HCT116 (cell line): Measurements from ENCODE around the gene ACTL7A. TPM values are rescaled to one million over a fixed set of nuclear protein-coding genes. Genes with fewer than 3 reads are reported as not detected.

Source experiments
- ATAC-seq: fragments of 200-7000 bp; cut with Tn5 transposase; 2 replicates; pipeline ENCODE4 v1.9.1; 2020; ENCODE audit warnings: mild to moderate bottlenecking, moderate library complexity
- BruUV-seq: library from RNA; stranded (reverse); fragments of 400-500 nt; replicated peaks from 2 replicates; lab custom pipeline; 2021; lab: Mats Ljungman, UMichigan
- CTCF ChIA-PET: fragments of 300-600 bp; sonication (Branson Sonifier 250); formaldehyde crosslinking; loops from one replicate; lab custom pipeline; 2021; ENCODE audit warnings: antibody characterized with exemption; lab: Charles Lee
- POLR2A ChIA-PET: fragments of 300-600, 350-600 bp; sonication (Branson Sonifier 250); formaldehyde crosslinking; loops from one replicate; lab custom pipeline; 2021; ENCODE audit warnings: antibody characterized with exemption; lab: Charles Lee
- RAD21 ChIA-PET, 2 experiments: fragments of 300-600 bp; sonication (Branson Sonifier 250); formaldehyde crosslinking; loops; one replicate each; lab custom pipeline; 2023; ENCODE audit warnings: low total read pairs in 2 of 2; ENCODE audit not compliant: uncharacterized antibody in 2 of 2, unreplicated experiment in 2 of 2, low non-redundant PET in 1 of 2; lab: Charles Lee
- DNase-seq: peaks from one replicate; pipeline ENCODE4 v3.0.0-alpha.2; 2010; ENCODE audit warnings: low read depth, low spot score
- H2AFZ ChIP-seq: fragments of 200-600 bp; shearing (Covaris generic), sonication (generic); 2 replicates; pipeline ENCODE4 v1.6.1; 2017; ENCODE audit warnings: low read depth, mixed run types, mixed read lengths, antibody characterized with exemption, low read length; ENCODE audit not compliant: poor library complexity, severe bottlenecking
- H3K27ac ChIP-seq: 2 replicates; pipeline ENCODE4 v1.5.1; 2012; ENCODE audit warnings: low read depth, low read length
- H3K27me3 ChIP-seq: fragments of 200-600 bp; sonication (generic); 2 replicates; pipeline ENCODE4 v1.6.1; 2016; ENCODE audit warnings: mixed run types, low read length, mixed read lengths; ENCODE audit not compliant: insufficient read depth
- H3K36me3 ChIP-seq, 2 experiments: fragments of 200-500 bp in 1 of 2; fragments of 200-600 bp in 1 of 2; sonication (Bioruptor generic) in 1 of 2; sonication (generic) in 1 of 2; 2 replicates each; pipeline versions ENCODE4 v1.5.1 to v1.6.1; 2014 to 2016; ENCODE audit warnings: low read length in 2 of 2, inconsistent platforms in 1 of 2, mixed read lengths in 1 of 2, mixed run types in 1 of 2; ENCODE audit not compliant: insufficient read depth in 2 of 2, control insufficient read depth in 1 of 2
- H3K4me1 ChIP-seq, 2 experiments: fragments of 200-600 bp in 1 of 2; sonication (generic) in 1 of 2; 2 replicates each; pipeline versions ENCODE4 v1.5.1 to v1.6.1; 2012 to 2017; ENCODE audit warnings: low read length in 2 of 2, inconsistent platforms in 1 of 2, mild to moderate bottlenecking in 1 of 2, mixed read lengths in 1 of 2, mixed run types in 1 of 2, moderate library complexity in 1 of 2; ENCODE audit not compliant: insufficient read depth in 2 of 2, control insufficient read depth in 1 of 2
- H3K4me2 ChIP-seq: fragments of 200-600 bp; sonication (generic); 2 replicates; pipeline ENCODE4 v1.6.1; 2017; ENCODE audit warnings: mixed run types, low read length, mixed read lengths
- H3K4me3 ChIP-seq, 2 experiments: fragments of 200-600 bp in 1 of 2; sonication (generic) in 1 of 2; replicated peaks in 1 of 2; 2 replicates each; pipeline ENCODE4 v1.5.1; 2011 to 2016; ENCODE audit warnings: low read length in 2 of 2, control low read depth in 1 of 2, low read depth in 1 of 2, mild to moderate bottlenecking in 1 of 2, mixed read lengths in 1 of 2, mixed run types in 1 of 2
- H3K79me2 ChIP-seq: fragments of 200-600 bp; sonication (generic); 2 replicates; pipeline ENCODE4 v1.6.1; 2017; ENCODE audit warnings: mild to moderate bottlenecking, mixed run types, low read length, moderate library complexity, mixed read lengths; ENCODE audit not compliant: insufficient read depth
- H3K9ac ChIP-seq: fragments of 200-600 bp; sonication (generic); 2 replicates; pipeline ENCODE4 v1.6.1; 2016; ENCODE audit warnings: low read length, mixed read lengths
- H3K9me2 ChIP-seq: fragments of 200-600 bp; sonication (generic), shearing (Covaris generic); 2 replicates; pipeline ENCODE4 v1.6.1; 2017; ENCODE audit warnings: mixed run types, mild to moderate bottlenecking, moderate library complexity; ENCODE audit not compliant: insufficient read depth
- H3K9me3 ChIP-seq, 2 experiments: fragments of 200-500 bp in 1 of 2; fragments of 200-600 bp in 1 of 2; sonication (Bioruptor generic) in 1 of 2; sonication (generic) in 1 of 2; 2 replicates each; pipeline ENCODE4 v1.6.1; 2014 to 2017; ENCODE audit warnings: low read length in 2 of 2, mixed read lengths in 2 of 2, inconsistent platforms in 1 of 2, low read depth in 1 of 2, mild to moderate bottlenecking in 1 of 2, mixed run types in 1 of 2, moderate library complexity in 1 of 2; ENCODE audit not compliant: control insufficient read depth in 1 of 2, insufficient read depth in 1 of 2
- H4K20me1 ChIP-seq: fragments of 200-600 bp; sonication (generic), shearing (Covaris generic); 2 replicates; pipeline ENCODE4 v1.6.1; 2017; ENCODE audit warnings: mixed run types, mild to moderate bottlenecking, moderate library complexity; ENCODE audit not compliant: insufficient read depth
- CBX3 ChIP-seq: IDR thresholded peaks from 2 replicates; pipeline ENCODE4 v1.6.1; 2012; ENCODE audit warnings: low read depth
- EGR1 ChIP-seq: IDR thresholded peaks from 2 replicates; pipeline ENCODE4 v1.6.1; 2012; ENCODE audit warnings: low read depth
- EZH2 ChIP-seq: fragments of 200-600 bp; sonication (generic); IDR thresholded peaks from 2 replicates; pipeline ENCODE4 v1.6.1; 2017; ENCODE audit warnings: antibody characterized with exemption, mixed run types
- EZH2phosphoT487 ChIP-seq: fragments of 200-600 bp; IDR thresholded peaks from 2 replicates; pipeline ENCODE4 v1.6.1; 2018; ENCODE audit warnings: antibody characterized with exemption, borderline replicate concordance
- POLR2A ChIP-seq: IDR thresholded peaks from 2 replicates; pipeline ENCODE4 v1.7.0; 2011; ENCODE audit warnings: borderline replicate concordance; ENCODE audit not compliant: insufficient read depth, insufficient read length; ENCODE audit errors: extremely low read depth
- RAD21 ChIP-seq: IDR thresholded peaks from 2 replicates; pipeline ENCODE4 v1.6.1; 2012; ENCODE audit warnings: low read depth, mild to moderate bottlenecking
- ZBTB33 ChIP-seq: IDR thresholded peaks from 2 replicates; pipeline ENCODE4 v1.6.1; 2011; ENCODE audit warnings: mild to moderate bottlenecking, low read length, moderate library complexity; ENCODE audit not compliant: insufficient replicate concordance; ENCODE audit errors: extremely low read depth
- ZFX ChIP-seq: fragments of 450-650 bp; IDR thresholded peaks from 2 replicates; pipeline ENCODE4 v1.6.1; 2017
- intact Hi-C: fragments of 100-400 bp; cut with micrococcal nuclease; formaldehyde crosslinking; loops from 2 replicates; pipeline ENCODE4 v1.10.0; 2022
- total RNA-seq: library from RNA; stranded (reverse); gene quantifications from one replicate; pipeline ENCODE4 v1.2.1, GENCODE V29; 2021; ENCODE audit not compliant: unreplicated experiment
- TF ChIP-seq, protein P1 (sequence below), 3 experiments: fragments of 200-600 bp in 1 of 3; sonication (generic) in 1 of 3; IDR thresholded peaks in 2 of 3; conservative IDR thresholded peaks in 1 of 3; 2 replicates each; pipeline ENCODE4 v1.5.1; 2012 to 2017; ENCODE audit warnings: low read depth in 2 of 3, low read length in 2 of 3, antibody characterized with exemption in 1 of 3, borderline replicate concordance in 1 of 3, control low read depth in 1 of 3, mild to moderate bottlenecking in 1 of 3, mixed read lengths in 1 of 3, mixed run types in 1 of 3, moderate library complexity in 1 of 3; ENCODE audit not compliant: insufficient read depth in 1 of 3
- TF ChIP-seq, protein P2 (sequence below): IDR thresholded peaks from 2 replicates; pipeline ENCODE4 v1.6.1; 2012; ENCODE audit warnings: low read depth

Gene ACTL7A
- total RNA-seq, 1 experiment from 2014 or later, result not detected

GRCh38 chr9:108854094-108854493 lies 8.0 kb upstream of the ACTL7A start:
- H3K4me3 ChIP-seq, result no peak overlapping the region
- TF ChIP-seq ZFX, result no peak
- TF ChIP-seq CBX3, result no peak
- no peak for TF ChIP-seq EZH2
- no peak for TF ChIP-seq POLR2A
- TF ChIP-seq, all 23 proteins: peak for 0
- Histone ChIP-seq H3K9me2 (no peaks in the 10 kb centered on the region), H3K36me3 (no peaks in the 10 kb centered on the region), H3K4me1 (peaks cover 0 to under 1% of the 10 kb centered on the region in 2 experiments; a peak in 1 of 4 replicates), H2AFZ (no peak overlapping the region), H3K9ac (no peak overlapping the region), H3K79me2 (no peaks in the 10 kb centered on the region), H3K27ac (no peak overlapping the region), H3K9me3 (no peaks in the 10 kb centered on the region), H4K20me1 (no peaks in the 10 kb centered on the region), H3K27me3 (no peaks in the 10 kb centered on the region), H3K4me2 (no peak overlapping the region)
- RAD21 ChIA-PET, result no interaction called here
- DNase-seq (no peak), ATAC-seq (no peak)
- POLR2A ChIA-PET, result interaction anchor here (0.6 kb wide), 1 partner anchor 1073 kb away, joined by 4 read pairs; no protein-coding TSS in a partner anchor
- intact Hi-C loops, result loop anchor here (5.0 to 10.0 kb wide), 2 partner anchors 471 to 548 kb away; partner anchors contain the start of gene EPB41L4B
- CTCF ChIA-PET, result no interaction called here
- BruUV-seq, result no TSS peak

DNA sequence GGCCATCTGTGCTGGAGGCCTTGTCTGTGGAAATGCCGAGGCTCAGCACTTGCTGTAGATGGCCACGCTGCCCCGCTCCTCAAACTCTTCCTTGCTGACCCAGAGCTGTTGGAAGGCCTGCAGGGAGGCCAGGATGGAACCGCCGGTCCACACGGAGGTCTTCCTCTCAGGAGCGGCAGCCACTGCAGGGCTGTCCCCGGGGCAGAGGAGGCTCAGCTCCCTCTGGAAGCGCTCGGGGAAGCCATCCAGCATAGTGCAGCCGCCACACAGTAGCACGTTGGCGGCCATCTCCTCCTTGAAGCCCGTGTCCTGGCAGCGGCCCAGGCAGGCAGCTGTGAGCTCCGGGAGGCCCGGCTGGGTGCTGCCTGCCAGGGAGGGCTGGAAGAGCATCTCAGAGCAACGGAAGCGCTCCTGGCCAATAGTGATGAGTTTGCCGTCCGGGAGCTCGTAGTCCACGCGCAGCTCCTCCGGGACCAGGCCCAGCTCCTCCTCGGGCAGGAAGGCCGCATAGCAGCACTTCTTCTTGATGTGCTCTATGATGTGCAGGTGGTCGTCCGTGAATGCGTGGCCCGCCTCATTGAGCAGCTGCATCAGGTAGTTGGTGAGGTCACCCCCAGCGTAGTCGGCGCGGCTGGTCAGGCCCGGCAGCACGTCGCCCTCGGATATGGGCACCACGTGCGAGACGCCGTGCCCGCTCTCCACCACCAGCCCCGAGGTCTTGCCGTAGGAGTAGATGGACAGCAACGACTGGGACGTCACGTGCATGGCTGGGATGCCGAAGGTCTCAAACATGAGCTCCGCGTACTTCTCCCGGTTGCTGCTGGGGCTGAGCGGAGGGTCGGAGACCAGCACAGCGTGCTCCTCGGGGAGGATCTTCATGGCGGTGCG lies 7.2 kb upstream of the ACTL7A start:
- H3K9me2 ChIP-seq, result no peaks in the 10 kb centered on the region
- peaks cover 0 to 9% of the 10 kb centered on the region in 2 experiments; a peak in 2 of 4 replicates for H3K4me1 ChIP-seq
- DNase-seq (no peak), ATAC-seq (no peak)
- no peaks in the 10 kb centered on the region for H3K36me3 ChIP-seq
- intact Hi-C loops, result loop anchor here (5.0 to 10.0 kb wide), 2 partner anchors 470 to 547 kb away; partner anchors contain the start of gene EPB41L4B
- no peak overlapping the region for H3K27ac ChIP-seq
- no peak overlapping the region for H3K4me3 ChIP-seq
- ChIA-PET RAD21 (no interaction called here), POLR2A (no interaction called here), CTCF (no interaction called here)
- H3K79me2 ChIP-seq, result no peaks in the 10 kb centered on the region
- no peaks in the 10 kb centered on the region for H3K27me3 ChIP-seq
- H3K9me3 ChIP-seq, result no peaks in the 10 kb centered on the region
- no peak overlapping the region for H3K9ac ChIP-seq
- H3K4me2 ChIP-seq, result no peak overlapping the region
- no peak overlapping the region for H2AFZ ChIP-seq
- no TSS peak for BruUV-seq
- H4K20me1 ChIP-seq, result no peaks in the 10 kb centered on the region
- TF ChIP-seq, protein P1, sequence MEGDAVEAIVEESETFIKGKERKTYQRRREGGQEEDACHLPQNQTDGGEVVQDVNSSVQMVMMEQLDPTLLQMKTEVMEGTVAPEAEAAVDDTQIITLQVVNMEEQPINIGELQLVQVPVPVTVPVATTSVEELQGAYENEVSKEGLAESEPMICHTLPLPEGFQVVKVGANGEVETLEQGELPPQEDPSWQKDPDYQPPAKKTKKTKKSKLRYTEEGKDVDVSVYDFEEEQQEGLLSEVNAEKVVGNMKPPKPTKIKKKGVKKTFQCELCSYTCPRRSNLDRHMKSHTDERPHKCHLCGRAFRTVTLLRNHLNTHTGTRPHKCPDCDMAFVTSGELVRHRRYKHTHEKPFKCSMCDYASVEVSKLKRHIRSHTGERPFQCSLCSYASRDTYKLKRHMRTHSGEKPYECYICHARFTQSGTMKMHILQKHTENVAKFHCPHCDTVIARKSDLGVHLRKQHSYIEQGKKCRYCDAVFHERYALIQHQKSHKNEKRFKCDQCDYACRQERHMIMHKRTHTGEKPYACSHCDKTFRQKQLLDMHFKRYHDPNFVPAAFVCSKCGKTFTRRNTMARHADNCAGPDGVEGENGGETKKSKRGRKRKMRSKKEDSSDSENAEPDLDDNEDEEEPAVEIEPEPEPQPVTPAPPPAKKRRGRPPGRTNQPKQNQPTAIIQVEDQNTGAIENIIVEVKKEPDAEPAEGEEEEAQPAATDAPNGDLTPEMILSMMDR (IDR thresholded peaks at IDR 0.05 in 2 of 3, conservative IDR thresholded peaks at IDR 0.05 in 1 of 3; ENCODE audit: borderline replicate concordance in 1 of 3, insufficient read depth in 1 of 3, low read depth in 2 of 3, low read length in 2 of 3), result no peak
- no peak for TF ChIP-seq CBX3
- no peak for TF ChIP-seq EGR1
- TF ChIP-seq, protein P2, sequence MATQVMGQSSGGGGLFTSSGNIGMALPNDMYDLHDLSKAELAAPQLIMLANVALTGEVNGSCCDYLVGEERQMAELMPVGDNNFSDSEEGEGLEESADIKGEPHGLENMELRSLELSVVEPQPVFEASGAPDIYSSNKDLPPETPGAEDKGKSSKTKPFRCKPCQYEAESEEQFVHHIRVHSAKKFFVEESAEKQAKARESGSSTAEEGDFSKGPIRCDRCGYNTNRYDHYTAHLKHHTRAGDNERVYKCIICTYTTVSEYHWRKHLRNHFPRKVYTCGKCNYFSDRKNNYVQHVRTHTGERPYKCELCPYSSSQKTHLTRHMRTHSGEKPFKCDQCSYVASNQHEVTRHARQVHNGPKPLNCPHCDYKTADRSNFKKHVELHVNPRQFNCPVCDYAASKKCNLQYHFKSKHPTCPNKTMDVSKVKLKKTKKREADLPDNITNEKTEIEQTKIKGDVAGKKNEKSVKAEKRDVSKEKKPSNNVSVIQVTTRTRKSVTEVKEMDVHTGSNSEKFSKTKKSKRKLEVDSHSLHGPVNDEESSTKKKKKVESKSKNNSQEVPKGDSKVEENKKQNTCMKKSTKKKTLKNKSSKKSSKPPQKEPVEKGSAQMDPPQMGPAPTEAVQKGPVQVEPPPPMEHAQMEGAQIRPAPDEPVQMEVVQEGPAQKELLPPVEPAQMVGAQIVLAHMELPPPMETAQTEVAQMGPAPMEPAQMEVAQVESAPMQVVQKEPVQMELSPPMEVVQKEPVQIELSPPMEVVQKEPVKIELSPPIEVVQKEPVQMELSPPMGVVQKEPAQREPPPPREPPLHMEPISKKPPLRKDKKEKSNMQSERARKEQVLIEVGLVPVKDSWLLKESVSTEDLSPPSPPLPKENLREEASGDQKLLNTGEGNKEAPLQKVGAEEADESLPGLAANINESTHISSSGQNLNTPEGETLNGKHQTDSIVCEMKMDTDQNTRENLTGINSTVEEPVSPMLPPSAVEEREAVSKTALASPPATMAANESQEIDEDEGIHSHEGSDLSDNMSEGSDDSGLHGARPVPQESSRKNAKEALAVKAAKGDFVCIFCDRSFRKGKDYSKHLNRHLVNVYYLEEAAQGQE, result no peak
- no peak for TF ChIP-seq ZBTB33
- no peak for TF ChIP-seq EZH2phosphoT487
- TF ChIP-seq RAD21, result no peak
